IMR-90 (cell line): ENCODE measurements around the gene FGA.

ENCODE experiments used
- CEBPB ChIP-seq: IDR thresholded peaks from 2 replicates; pipeline ENCODE4 v1.6.1; 2012; ENCODE audit warnings: low read depth, low read length, improper control_type of control experiment
- CHD1 ChIP-seq: IDR thresholded peaks from 2 replicates; pipeline ENCODE4 v1.6.1; 2012; ENCODE audit warnings: low read depth, low read length, improper control_type of control experiment
- FOS ChIP-seq: fragments of 150-350 bp; IDR thresholded peaks from 2 replicates; pipeline ENCODE4 v1.6.1; 2016; ENCODE audit warnings: low read depth, low read length
- MAFK ChIP-seq: IDR thresholded peaks from 2 replicates; pipeline ENCODE4 v1.6.1; 2012; ENCODE audit warnings: low read depth, low read length, improper control_type of control experiment
- POLR2A ChIP-seq: IDR thresholded peaks from 2 replicates; pipeline ENCODE4 v1.6.1; 2012; ENCODE audit warnings: mild to moderate bottlenecking, low read depth, low read length
- RAD21 ChIP-seq: IDR thresholded peaks from 2 replicates; pipeline ENCODE4 v1.6.1; 2012; ENCODE audit warnings: low read length, improper control_type of control experiment
- RCOR1 ChIP-seq: IDR thresholded peaks from 2 replicates; pipeline ENCODE4 v1.6.1; 2012; ENCODE audit warnings: mild to moderate bottlenecking, low read length, improper control_type of control experiment; ENCODE audit not compliant: insufficient replicate concordance
- RFX5 ChIP-seq: IDR thresholded peaks from 2 replicates; pipeline ENCODE4 v1.8.0; 2012; ENCODE audit warnings: low read depth, mild to moderate bottlenecking, low read length, moderate library complexity
- TF ChIP-seq, protein P1 (sequence below): conservative IDR thresholded peaks from 2 replicates; pipeline ENCODE4 v1.5.1; 2012; ENCODE audit warnings: mild to moderate bottlenecking, low read depth, low read length, improper control_type of control experiment
- TF ChIP-seq, protein P2 (sequence below): fragments of 150-350 bp; IDR thresholded peaks from 2 replicates; pipeline ENCODE4 v1.6.1; 2016; ENCODE audit warnings: low read depth, mild to moderate bottlenecking, low read length, moderate library complexity, borderline replicate concordance

DNA sequence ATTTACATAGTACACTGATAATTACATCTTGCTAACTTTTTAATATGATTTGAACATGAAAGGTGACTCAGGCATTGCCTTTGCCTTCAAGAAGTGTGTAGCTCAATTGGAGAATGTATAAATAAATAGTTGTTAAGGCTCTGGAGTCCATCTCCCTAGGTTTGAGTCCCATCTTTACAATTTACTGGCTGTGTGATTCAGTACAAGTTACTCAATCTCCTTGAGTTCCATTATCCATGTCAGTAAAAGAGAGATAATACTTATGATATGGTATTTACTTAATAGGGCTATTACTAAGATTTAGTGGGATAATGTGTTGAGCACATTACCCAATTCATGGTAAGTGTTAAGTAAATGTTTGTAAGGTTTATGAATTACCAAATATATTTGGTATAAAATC lies 23.8 kb upstream of the FGA start:
- TF ChIP-seq, protein P1, sequence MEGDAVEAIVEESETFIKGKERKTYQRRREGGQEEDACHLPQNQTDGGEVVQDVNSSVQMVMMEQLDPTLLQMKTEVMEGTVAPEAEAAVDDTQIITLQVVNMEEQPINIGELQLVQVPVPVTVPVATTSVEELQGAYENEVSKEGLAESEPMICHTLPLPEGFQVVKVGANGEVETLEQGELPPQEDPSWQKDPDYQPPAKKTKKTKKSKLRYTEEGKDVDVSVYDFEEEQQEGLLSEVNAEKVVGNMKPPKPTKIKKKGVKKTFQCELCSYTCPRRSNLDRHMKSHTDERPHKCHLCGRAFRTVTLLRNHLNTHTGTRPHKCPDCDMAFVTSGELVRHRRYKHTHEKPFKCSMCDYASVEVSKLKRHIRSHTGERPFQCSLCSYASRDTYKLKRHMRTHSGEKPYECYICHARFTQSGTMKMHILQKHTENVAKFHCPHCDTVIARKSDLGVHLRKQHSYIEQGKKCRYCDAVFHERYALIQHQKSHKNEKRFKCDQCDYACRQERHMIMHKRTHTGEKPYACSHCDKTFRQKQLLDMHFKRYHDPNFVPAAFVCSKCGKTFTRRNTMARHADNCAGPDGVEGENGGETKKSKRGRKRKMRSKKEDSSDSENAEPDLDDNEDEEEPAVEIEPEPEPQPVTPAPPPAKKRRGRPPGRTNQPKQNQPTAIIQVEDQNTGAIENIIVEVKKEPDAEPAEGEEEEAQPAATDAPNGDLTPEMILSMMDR: no peak
- TF ChIP-seq POLR2A (no peak), RFX5 (no peak), RCOR1 (no peak), MAFK (no peak), RAD21 (no peak), CEBPB (no peak), CHD1 (no peak), FOS (no peak)
- TF ChIP-seq, protein P2, sequence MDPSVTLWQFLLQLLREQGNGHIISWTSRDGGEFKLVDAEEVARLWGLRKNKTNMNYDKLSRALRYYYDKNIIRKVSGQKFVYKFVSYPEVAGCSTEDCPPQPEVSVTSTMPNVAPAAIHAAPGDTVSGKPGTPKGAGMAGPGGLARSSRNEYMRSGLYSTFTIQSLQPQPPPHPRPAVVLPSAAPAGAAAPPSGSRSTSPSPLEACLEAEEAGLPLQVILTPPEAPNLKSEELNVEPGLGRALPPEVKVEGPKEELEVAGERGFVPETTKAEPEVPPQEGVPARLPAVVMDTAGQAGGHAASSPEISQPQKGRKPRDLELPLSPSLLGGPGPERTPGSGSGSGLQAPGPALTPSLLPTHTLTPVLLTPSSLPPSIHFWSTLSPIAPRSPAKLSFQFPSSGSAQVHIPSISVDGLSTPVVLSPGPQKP: no peak
